Hepatocyte (in vitro differentiated cells): ENCODE measurements around the gene NME3.

Experiments used
- CTCF ChIP-seq: fragments of 200-600 bp; sonication (generic); IDR thresholded peaks from 2 replicates; pipeline ENCODE4 v1.5.1; 2016; ENCODE audit warnings: antibody characterized with exemption, mild to moderate bottlenecking; ENCODE audit not compliant: poor library complexity
- EZH2 ChIP-seq: fragments of 200-600 bp; sonication (generic); IDR thresholded peaks from 2 replicates; pipeline ENCODE4 v1.6.1; 2016; ENCODE audit warnings: antibody characterized with exemption, mild to moderate bottlenecking, borderline replicate concordance
- EZH2phosphoT487 ChIP-seq: fragments of 200-600 bp; sonication (generic); IDR thresholded peaks from one replicate; pipeline ENCODE4 v1.6.1; 2018; ENCODE audit warnings: antibody characterized with exemption, mild to moderate bottlenecking, low read depth, moderate library complexity; ENCODE audit not compliant: unreplicated experiment, severe bottlenecking

- no peak for TF ChIP-seq CTCF
- TF ChIP-seq EZH2phosphoT487 = no peak
- no peak for TF ChIP-seq EZH2
Measured at GRCh38 chr16:1769402-1770300, 1.7 kb downstream of the NME3 start.
